Fibroblast of peridontal ligament (primary cell): Measurements from ENCODE around the gene CASTOR2.
A peak's percentile ranks its signal among the peaks of the same experiment; 100 is the strongest.
"Not testable (repeated sequence)": the region's sequence is repeated elsewhere in the genome, so short reads cannot be mapped to it uniquely, and the experiment has no call there.

ENCODE experiments used
- DNase-seq: peaks from one replicate; pipeline ENCODE4 v3.0.0-alpha.2; 2010; ENCODE audit errors: extremely low read depth

The CASTOR2 gene

DNA sequence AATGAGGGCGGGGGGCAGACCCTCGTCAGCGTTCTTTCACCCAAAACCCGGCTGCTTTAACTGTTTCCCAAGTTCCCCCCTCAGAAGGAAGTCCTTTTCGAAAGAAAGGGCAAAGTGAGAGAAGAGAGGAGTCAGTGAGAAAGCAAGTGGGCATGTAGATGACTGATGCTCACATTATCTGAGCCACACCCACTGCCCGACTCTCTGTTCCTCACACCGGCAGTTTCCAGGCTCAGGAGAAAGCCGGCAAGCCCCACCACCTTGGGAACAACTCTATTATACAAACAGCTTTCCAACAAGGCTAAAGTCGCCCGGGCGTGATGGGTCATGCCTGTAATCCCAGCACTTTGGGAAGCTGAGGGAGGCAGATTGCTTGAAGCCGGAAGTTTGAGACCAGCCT, 86.0 kb downstream of the CASTOR2 start:
- DNase-seq, result no peak

DNA sequence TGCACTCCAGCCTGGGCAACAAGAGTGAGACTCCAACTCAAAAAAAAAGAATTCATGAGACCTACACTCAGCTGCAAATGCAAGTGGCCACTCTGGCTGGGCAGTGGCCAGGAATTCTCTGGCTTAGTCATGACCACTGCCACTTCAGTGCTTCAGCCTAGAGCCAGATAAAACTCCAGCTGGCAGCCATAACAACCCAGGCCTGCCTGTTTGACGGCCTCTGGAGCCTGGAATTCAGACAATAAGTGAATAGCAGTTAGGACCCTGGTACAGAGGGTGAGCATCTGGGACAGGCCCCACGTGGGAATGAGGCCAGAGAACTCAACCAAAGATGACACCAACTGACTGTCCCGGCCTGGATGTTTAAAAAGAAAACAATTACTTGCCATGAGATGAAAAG, 90.2 kb downstream of the CASTOR2 start:
- DNase-seq, result peak; percentile 92

DNA sequence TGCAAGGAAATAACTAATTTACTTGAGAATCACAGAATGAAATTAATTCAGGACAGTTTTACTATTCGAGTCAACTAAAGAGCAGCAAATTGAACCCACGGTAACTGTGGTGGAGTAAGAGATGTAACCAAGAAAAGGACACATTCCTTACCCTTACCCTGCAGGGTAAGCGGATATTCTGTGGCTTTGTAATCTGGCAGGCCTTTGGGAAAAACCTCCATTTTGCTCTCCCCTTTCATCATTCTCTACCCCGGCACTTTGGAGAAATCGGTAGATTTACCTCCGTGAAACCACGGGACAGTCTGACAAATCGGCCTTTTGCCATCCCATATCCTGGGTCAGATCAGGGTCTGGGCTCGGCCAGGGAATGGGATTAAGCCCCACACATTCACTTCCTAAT, 90.7 kb downstream of the CASTOR2 start:
- DNase-seq, result peak; percentile 58

DNA sequence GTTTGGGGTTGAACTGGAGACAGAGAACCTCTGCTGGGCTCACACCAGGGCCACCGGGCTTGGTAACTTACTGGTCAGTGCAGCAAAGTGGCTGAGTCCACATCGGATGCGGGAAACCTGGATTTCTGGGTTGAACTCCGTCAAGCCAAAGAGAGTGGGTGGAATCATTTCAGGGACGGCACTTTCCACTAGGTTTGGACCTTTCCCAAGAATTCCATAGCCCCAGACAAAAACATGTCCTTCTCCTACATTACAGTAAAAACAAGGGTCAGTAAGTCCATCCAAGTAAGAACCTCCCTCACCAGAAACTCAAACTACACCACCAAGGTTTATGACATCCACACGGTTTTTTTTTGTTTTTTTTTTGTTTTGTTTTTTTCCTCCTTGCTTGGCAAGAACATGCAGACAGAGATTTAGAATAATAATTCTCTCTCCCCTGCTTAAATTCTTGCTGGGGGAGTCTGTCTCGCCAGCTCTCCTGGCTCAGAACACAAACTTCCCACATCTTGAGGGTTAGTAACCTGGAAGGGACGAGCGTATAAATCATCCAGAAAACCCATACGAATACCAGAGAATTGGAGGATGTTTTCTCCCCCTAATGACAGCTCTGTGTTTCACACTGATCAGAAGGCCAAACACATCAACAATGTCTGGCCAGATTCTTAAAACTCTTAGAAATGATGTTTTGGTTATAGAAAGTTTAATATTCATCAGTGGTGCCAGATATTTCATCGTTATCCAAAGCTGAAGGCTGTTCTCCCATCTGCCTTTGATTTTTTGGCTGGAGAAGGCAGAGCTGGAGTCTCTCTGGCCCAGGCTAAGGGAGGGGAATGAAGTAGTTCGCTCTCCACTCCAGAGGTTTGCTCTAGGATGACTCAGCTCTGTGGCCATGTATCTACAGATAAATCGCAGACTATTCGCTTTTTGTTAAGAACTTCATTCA, 91.6 kb downstream of the CASTOR2 start:
- DNase-seq, result peak; percentile 92

DNA sequence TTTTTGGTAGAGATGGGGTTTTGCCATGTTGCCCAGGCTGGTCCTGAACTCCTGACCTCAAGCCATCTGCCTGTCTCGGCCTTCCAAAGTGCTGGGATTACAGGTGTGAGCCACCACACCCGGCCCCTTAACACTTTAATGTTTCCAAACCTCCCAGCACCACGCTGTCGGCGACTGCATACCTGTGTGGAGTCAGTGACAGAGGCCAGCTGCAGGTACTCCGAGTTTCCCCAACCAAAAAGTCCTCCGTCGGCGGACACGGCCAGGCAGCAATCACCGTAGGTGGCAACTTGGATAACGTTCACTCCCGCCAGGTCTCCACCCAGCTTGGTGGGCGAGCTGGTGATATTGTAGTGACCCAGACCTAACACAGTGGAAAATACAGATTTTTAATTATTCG, 93.9 kb downstream of the CASTOR2 start:
- no peak for DNase-seq

DNA sequence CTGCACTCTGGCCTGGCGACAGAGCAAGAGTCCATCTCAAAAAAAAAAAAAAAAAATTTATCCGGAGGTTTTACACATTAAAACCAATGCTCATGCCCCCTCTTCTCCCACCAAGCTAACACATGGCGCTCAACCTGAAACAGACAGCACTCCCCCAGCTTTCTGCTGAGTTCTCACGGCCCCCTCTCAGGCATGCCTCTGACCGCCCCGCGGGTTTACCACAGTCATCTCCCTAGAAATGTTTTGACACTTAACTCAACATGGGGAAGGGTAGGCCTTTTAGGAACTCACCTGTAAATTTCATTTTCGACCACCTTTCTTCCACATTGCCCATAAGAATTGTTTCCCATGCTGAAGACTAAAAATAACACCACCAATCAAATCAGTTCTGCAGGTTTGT, 99.8 kb downstream of the CASTOR2 start:
- no peak for DNase-seq

DNA sequence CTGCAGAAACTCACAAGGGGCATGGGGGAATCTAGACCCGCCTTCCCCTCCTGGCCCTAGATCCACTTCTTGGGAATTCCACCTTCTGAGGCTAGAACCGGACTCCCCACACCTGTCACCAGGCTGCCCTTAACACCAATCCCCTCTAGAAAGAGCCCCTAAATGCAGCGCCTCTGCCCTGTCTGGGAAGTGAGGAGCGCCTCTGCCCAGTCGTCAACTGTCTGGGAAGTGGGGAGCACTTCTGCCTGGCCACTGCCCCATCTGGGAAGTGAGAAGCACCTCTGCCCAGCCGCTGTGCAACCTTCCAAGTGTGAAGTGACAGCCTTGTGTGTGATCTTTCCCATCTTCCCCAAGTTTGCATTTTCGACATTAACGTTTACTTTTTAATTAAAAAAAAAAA, 100.3 kb downstream of the CASTOR2 start:
- DNase-seq, result no peak

DNA sequence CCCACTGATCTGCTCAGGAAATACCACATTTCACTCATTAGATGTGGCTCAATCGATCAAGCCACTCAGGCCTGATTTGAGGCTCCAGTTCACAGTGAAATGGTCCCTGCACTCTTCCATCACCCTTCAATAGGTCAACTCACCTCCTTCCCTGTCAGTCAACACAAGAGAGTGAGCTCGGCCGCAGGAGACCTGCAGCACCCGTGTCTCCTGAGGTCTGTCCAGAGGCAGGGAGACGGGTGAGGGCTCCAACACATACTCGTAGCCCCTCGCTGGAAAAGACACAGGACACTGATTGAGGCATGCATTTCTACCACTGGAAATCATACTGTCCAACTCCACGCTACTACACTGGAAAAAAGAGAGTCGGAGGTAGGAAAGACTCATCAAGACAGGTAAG, 102.0 kb downstream of the CASTOR2 start:
- DNase-seq, result no peak

DNA sequence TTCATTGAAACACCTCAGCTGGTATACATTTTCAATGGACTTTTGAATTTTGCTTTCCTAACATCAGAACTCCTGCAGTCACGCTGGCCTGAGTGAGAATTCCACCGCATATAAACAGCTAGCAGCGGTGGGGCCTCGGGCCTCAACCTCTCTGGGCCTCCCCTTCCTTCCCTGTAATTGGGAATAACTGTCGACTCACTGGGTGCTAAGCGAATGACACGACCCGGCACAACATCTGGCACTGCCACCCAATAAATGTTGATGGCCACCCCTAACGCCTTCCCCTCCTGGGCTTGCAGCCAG, 108.4 kb downstream of the CASTOR2 start:
- no peak for DNase-seq

DNA sequence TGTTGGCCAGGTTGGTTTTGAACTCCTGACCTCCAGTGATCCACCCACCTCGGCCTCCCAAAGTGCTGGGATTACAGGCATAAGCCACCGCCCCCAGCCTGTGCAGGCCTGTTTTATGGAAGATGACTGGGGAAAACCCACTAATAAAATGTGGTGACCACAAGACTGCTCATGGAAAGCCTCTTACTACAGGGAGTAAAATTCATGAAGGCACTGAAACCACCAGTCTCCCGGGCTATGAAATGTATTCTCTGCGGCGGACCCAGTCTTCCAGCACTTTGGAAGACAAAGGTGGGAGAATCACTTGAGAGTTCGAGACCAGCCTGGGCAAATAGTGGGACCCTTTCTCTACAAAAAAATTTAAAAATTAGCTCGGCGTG, 109.7 kb downstream of the CASTOR2 start:
- DNase-seq, result not testable (repeated sequence)
